Fibroblast of villous mesenchyme (primary cell): Measurements from ENCODE around the gene ELK1. TPM values are rescaled to one million over a fixed set of nuclear protein-coding genes. Genes with fewer than 3 reads are reported as not detected.
A peak's percentile ranks its signal among the peaks of the same experiment; 100 is the strongest.

Experiments
- DNase-seq: peaks from one replicate; pipeline ENCODE4 v3.0.0-alpha.2; 2010; ENCODE audit warnings: low read depth
- H3K4me3 ChIP-seq: 2 replicates; pipeline ENCODE4 v1.5.1; 2011; ENCODE audit warnings: low read depth, mild to moderate bottlenecking, low read length
- total RNA-seq: library from RNA; depleted of rRNA; stranded (reverse); fragments of >200 nt; gene quantifications from 2 replicates; pipeline ENCODE4 v1.2.3, GENCODE V29; 2012
- TF ChIP-seq, protein P1 (sequence below): IDR thresholded peaks from 2 replicates; pipeline ENCODE4 v1.5.1; 2012; ENCODE audit warnings: low read depth, mild to moderate bottlenecking, low read length; ENCODE audit not compliant: insufficient read depth

The ELK1 gene
- total RNA-seq, 1 donor = 21.2 TPM

DNA sequence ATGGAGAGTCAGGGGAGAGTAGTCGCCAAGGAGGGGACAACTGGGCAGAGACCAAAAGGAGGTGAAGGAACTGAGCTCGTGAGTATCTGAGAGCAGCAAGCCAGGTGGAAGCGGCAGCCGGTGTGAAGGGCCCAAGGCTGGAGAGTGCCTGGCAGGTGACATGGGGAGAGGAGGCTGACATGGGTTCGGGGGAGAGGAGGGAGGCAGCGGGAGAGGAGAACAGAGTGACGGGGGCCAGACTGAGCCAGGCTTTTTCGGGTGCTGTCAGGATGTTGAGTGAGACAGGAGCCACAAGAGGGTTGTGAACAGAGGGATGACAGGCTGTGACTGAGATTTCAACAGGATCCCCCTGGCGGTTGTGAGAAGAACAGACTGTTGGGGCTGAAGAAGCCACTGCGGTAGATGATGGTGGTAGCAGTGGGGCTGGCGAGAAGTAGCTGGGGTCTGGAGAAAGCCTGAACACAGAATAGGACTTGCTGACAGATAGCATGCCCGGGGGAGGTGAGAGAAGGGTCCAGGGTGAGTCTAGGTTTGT is 5.7 kb downstream of the ELK1 start:
- H3K4me3 ChIP-seq = no peak overlapping the region
- peak; percentile 39 for DNase-seq
- TF ChIP-seq, protein P1, sequence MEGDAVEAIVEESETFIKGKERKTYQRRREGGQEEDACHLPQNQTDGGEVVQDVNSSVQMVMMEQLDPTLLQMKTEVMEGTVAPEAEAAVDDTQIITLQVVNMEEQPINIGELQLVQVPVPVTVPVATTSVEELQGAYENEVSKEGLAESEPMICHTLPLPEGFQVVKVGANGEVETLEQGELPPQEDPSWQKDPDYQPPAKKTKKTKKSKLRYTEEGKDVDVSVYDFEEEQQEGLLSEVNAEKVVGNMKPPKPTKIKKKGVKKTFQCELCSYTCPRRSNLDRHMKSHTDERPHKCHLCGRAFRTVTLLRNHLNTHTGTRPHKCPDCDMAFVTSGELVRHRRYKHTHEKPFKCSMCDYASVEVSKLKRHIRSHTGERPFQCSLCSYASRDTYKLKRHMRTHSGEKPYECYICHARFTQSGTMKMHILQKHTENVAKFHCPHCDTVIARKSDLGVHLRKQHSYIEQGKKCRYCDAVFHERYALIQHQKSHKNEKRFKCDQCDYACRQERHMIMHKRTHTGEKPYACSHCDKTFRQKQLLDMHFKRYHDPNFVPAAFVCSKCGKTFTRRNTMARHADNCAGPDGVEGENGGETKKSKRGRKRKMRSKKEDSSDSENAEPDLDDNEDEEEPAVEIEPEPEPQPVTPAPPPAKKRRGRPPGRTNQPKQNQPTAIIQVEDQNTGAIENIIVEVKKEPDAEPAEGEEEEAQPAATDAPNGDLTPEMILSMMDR = peak; percentile 52

DNA sequence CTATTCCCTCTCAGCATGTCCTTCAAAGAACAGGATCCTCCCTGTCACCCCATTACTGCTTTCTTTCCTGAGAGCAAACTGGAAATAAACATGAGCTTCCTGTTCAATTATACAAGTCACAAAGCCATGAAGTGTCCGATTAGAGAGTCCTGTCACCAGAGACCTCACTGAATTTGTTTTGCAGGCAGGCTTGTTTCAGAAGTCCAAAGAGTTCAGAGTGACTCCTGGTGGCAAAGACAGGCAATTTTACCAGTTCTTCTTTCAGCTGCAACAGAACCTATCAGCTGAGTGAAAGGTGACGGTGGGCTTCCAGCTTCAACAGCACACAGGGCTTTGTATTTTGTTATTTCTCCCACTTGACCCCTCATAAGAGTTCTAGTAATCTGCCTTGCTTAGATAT is 6.4 kb downstream of the ELK1 start:
- no peak overlapping the region for H3K4me3 ChIP-seq
- DNase-seq = peak; percentile 58
- TF ChIP-seq, protein P1 = peak; percentile 55

DNA sequence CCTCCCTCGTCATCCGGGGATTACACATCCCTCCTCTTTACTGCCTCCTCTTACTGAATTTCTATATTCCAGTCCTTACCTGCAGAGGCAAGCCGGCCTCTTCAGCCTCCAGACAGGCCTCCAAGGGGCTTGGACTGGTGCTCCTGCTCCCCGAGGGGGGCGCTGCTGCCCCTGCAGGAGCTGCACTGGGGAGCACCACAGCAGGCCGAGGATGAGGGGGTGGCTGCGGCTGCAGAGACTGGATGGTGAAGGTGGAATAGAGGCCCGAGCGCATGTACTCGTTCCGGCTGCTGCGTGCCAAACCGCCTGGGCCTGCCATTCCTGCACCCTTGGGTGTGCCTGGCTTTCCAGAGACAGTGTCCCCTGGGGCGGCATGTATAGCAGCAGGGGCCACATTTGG is 11.5 kb downstream of the ELK1 start:
- no peak overlapping the region for H3K4me3 ChIP-seq
- TF ChIP-seq, protein P1 = no peak
- no peak for DNase-seq

DNA sequence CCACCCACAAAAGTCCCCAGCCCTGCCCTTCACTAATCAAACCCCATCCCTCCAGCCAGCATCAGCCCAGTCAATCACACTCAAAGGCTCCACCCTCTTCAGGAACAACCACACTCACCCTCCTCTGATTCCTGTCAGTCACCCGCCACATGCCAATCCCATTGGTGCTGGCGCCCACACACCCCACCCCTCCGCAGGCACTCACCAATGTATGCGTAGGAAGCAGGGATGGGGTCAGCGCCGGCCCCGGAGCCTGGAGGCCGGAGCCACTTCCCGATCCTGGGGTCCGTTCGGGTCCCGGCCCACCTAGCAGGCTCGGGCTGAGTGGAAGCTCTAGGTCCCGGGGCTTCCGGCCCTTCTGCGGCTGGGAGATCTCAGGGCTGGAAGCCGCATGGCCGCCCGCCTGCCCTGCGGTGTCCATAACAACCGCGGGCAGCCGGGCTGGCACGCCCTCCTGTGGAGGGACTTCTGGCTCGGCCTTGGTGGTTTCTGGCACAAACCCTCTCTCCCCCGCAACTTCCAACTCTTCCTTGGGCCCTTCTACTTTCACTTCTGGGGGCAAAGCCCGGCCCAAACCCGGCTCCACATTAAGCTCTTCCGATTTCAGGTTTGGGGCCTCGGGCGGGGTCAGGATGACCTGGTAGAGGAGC is 12.7 kb downstream of the ELK1 start:
- no peak overlapping the region for H3K4me3 ChIP-seq
- DNase-seq = no peak
- TF ChIP-seq, protein P1 = no peak

DNA sequence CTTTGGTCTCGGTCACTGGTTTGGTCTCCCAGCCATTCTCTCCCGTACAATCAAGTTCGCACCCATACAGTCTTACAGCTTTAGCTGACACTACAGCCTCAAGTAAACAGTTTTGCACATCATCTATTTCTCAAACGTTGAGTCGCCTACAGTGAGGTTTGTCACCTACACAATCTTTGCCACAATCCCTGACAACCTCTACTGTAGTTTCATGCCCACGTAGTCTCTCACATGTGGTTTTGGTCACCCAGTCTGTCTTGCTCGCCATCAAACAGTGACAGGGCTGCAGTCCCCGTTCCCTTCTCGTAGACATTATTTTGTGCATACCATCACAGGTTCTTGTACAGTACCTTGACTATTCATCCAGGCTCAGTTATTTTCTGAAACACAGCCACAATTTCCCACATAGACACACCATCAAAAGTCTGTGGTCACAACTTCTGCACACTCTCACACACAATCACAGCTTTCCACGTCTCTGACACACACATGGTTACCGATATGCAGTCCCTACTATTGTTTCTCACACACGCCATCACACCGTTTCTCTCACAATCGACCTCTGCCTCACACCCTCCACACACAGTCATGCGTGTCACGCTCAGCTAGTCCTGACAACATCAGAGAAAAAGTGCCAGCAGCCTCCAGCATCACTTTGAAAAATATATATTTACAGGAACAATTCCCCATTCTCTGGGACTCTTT is 15.3 kb downstream of the ELK1 start:
- TF ChIP-seq, protein P1 = no peak
- DNase-seq = no peak
- no peak overlapping the region for H3K4me3 ChIP-seq

DNA sequence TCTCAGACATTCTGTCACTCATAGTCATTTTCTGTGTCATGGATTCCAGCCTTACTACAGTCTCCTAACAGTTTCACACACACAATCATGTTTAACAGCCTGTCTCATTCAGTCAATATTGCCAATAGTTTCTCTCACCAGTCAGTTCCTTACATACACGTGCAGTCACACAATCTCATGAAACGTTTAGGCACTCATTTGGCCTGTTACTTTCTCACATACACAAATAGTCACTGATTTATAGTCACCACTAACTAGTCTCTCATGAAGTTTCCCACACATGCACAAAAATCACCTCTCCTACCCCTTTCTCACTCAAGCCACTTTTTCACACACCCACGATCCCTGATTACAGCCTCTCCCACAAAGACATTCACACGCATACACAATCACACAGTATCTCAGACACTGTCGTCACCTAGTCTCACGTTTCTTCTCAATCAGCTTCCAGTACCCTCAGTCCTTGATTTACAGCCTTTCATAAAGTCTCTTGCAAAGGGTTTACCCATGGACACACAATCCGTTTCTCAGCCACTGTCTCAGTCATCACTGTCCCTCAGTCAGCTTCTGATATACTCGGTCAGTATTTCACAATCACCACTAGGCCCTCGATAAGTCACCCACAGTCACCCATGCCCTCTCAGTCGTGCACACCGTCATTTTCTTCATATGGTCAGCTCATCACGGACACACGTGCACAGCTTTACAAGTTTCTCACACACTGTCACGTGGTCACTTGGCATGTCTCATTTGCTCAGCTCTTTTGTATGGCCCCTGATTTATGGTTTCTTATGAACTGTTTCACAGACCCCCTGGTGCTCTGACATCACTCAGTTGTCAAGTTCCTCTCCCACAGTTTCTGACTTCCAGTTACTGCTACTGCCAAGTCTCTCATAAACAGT is 16.4 kb downstream of the ELK1 start:
- peak; percentile 12 for DNase-seq
- TF ChIP-seq, protein P1 = no peak
- H3K4me3 ChIP-seq = no peak overlapping the region
